SK-N-SH (cell line): Measurements from ENCODE around the gene TSGA10.

ENCODE experiments used
- EP300 ChIP-seq, 2 experiments: IDR thresholded peaks; 2 replicates each; pipeline versions ENCODE4 v1.4.0 to v1.6.1; 2012; ENCODE audit warnings: borderline replicate concordance in 1 of 2, low read depth in 1 of 2, low read length in 1 of 2
- EZH2phosphoT487 ChIP-seq: fragments of 200-600 bp; sonication (generic); IDR thresholded peaks from 2 replicates; pipeline ENCODE4 v1.6.1; 2017; ENCODE audit warnings: low read depth, mixed run types, mild to moderate bottlenecking, antibody characterized with exemption, moderate library complexity, borderline replicate concordance
- JUND ChIP-seq: IDR thresholded peaks from 2 replicates; pipeline ENCODE4 v1.4.0; 2012
- MXI1 ChIP-seq: IDR thresholded peaks from 2 replicates; pipeline ENCODE4 v1.6.1; 2012; ENCODE audit warnings: mild to moderate bottlenecking, low read depth, low read length, improper control_type of control experiment
- POLR2AphosphoS5 ChIP-seq: IDR thresholded peaks from 2 replicates; pipeline ENCODE4 v1.6.1; 2012; ENCODE audit warnings: low read depth, low read length
- RAD21 ChIP-seq: IDR thresholded peaks from 2 replicates; pipeline ENCODE4 v1.6.1; 2012; ENCODE audit warnings: mild to moderate bottlenecking, low read length
- RCOR1 ChIP-seq: fragments of 150-350 bp; IDR thresholded peaks from 2 replicates; pipeline ENCODE4 v1.6.1; 2017; ENCODE audit warnings: antibody characterized with exemption, low read length
- RFX5 ChIP-seq: IDR thresholded peaks from 2 replicates; pipeline ENCODE4 v1.6.1; 2012; ENCODE audit warnings: mild to moderate bottlenecking, improper control_type of control experiment, low read length
- SMC3 ChIP-seq: IDR thresholded peaks from 2 replicates; pipeline ENCODE4 v1.6.1; 2012; ENCODE audit warnings: low read depth, low read length, improper control_type of control experiment
- TAF1 ChIP-seq: IDR thresholded peaks from 2 replicates; pipeline ENCODE4 v1.6.1; 2012; ENCODE audit warnings: low read depth, mild to moderate bottlenecking, low read length, moderate library complexity, borderline replicate concordance
- TEAD4 ChIP-seq: IDR thresholded peaks from 2 replicates; pipeline ENCODE4 v1.4.0; 2012; ENCODE audit warnings: mild to moderate bottlenecking, borderline replicate concordance; ENCODE audit not compliant: insufficient read depth
- TF ChIP-seq, protein P1 (sequence below): IDR thresholded peaks from 2 replicates; pipeline ENCODE4 v1.4.0; 2012; ENCODE audit warnings: low read depth
- TF ChIP-seq, protein P2 (sequence below): fragments of 200-600 bp; sonication (generic); IDR thresholded peaks from 2 replicates; pipeline ENCODE4 v1.6.1; 2017; ENCODE audit warnings: antibody characterized with exemption, mild to moderate bottlenecking, moderate library complexity

DNA sequence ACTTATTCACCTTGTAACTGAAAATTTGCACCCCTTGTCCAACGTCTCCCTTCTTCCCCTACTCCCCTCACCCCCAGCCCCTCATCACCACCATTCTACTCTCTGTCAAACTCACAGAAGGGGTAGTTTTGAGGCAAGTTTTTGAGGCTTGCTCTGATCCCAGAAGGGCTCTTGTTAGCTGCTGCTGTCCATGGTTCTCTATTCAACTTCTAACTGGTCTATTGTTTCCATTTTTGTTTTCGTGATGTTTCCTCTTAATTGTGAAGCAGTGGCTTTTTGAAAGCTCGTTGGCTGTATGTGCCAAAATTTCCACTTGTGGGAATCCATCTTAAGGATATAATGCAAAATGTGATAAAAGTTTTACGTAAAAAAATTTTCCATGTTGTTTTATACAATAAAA is 126.2 kb downstream of the TSGA10 start:
- TF ChIP-seq EP300 (IDR thresholded peaks at IDR 0.05; ENCODE audit: borderline replicate concordance in 1 of 2, low read depth in 1 of 2, low read length in 1 of 2) (no peak), RCOR1 (no peak), MXI1 (no peak), POLR2AphosphoS5 (no peak), RAD21 (no peak), JUND (no peak), RFX5 (no peak), SMC3 (no peak), TEAD4 (no peak), EZH2phosphoT487 (no peak), TAF1 (no peak)
- TF ChIP-seq, protein P1, sequence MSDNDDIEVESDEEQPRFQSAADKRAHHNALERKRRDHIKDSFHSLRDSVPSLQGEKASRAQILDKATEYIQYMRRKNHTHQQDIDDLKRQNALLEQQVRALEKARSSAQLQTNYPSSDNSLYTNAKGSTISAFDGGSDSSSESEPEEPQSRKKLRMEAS, result no peak
- TF ChIP-seq, protein P2, sequence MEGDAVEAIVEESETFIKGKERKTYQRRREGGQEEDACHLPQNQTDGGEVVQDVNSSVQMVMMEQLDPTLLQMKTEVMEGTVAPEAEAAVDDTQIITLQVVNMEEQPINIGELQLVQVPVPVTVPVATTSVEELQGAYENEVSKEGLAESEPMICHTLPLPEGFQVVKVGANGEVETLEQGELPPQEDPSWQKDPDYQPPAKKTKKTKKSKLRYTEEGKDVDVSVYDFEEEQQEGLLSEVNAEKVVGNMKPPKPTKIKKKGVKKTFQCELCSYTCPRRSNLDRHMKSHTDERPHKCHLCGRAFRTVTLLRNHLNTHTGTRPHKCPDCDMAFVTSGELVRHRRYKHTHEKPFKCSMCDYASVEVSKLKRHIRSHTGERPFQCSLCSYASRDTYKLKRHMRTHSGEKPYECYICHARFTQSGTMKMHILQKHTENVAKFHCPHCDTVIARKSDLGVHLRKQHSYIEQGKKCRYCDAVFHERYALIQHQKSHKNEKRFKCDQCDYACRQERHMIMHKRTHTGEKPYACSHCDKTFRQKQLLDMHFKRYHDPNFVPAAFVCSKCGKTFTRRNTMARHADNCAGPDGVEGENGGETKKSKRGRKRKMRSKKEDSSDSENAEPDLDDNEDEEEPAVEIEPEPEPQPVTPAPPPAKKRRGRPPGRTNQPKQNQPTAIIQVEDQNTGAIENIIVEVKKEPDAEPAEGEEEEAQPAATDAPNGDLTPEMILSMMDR, result no peak
